GM12801 (cell line): Measurements from ENCODE around the gene PARN.

ENCODE experiments used
- CTCF ChIP-seq: IDR thresholded peaks from one replicate; pipeline ENCODE4 v1.5.1; 2011; ENCODE audit warnings: control low read depth; ENCODE audit not compliant: insufficient read length; ENCODE audit errors: extremely low read depth

The PARN gene

DNA sequence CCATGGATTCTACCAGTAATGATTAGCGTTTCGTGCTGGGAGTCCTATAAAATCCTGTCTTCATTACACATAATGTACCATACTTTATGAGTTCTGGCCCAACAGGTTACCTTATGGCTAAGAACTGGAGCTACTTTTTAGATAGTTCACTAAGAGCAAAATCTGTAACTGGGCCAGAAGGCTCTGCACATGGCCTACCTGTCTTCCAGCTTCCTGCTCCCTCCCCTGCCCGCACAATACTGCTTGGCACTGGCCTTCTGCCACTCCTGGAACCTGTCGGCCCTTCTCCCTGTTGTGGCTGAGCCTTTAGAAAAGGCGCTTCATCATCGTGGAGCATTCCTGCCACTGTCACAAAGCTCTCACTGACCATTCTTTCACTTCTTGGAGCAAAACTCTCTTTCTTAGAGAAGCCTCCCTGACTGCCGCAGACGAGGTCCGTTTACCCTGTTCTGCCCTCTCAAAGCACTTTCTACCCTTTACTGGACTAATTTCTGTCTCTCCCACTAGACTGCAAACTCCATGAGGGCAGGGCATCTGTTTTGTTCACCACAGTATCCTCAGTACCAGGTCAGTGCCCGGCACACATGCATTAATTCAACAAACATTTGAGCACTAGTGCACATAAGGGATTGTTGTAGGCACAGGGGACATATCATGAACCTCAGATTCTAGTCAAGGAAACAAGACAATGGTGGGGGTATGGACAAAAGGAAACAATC lies 116.5 kb downstream of the PARN start:
- TF ChIP-seq CTCF, result no peak

GRCh38 chr16:14511800-14512135 lies 118.3 kb downstream of the PARN start:
- no peak for TF ChIP-seq CTCF

- no peak for TF ChIP-seq CTCF
These were observed 118.9 kb downstream of the PARN start for GRCh38 chr16:14510939-14511799.

- TF ChIP-seq CTCF, result no peak
These were observed 119.5 kb downstream of the PARN start for GRCh38 chr16:14510581-14510938.

DNA sequence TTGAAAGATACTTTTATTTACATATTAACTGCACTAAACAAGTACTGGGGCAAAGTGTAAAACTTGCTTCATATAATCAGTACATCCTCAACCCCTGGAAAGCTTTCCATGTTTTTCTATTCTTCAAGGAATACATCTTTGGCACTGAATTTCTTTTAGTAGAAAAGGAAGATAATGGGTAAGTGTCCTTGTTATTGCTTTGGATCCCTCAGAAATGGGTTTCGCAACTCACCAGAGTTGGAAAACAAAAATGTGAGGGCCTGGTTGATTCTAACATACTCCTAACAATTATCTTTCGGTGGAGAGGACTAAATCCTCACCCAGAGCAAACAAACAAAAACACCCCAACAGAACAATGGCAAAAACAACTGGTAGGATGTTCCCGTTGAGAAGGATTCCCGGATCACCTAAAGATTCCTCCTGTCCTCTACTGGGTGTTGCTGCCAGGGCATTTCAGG lies 120.4 kb downstream of the PARN start:
- no peak for TF ChIP-seq CTCF

DNA sequence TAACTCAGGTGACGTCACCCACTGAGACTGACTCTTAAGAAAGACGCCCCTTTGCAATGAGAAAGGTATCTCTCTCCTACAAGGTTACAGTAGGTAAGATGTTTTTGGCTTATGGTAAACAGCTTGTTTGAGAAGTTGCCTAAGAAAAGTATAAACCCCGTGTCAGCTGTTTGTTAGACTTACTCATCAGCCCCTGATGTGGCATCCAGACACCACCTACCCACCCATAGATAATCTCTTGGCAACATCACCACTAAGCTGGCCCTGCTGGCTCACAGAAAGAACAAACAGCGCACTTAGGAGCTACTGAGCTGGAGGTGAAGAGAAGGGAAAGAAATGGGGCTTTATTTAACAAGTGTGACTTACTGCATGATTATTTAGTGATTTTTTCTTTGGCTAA lies 121.0 kb downstream of the PARN start:
- TF ChIP-seq CTCF, result no peak

DNA sequence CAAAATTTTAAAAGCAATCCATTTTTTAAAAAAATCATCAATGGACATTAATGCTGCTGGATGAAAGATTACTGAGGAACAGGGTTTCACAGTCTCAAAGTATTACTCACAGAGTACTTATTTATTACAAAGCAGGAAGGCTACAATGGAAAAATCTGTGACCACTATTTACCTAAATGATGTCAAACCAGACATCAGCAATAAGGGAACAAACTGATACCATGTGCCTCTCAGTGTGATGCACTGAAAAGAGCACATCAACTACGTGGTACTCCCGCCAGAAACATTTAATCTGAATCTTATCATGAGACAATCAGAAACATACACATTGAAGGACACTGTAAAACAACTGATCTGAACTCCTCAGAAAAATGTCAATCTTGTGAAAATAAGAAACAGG lies 124.2 kb downstream of the PARN start:
- TF ChIP-seq CTCF, result no peak
